Keratinocyte (primary cell): ENCODE measurements around the gene RFTN1. TPM values are rescaled to one million over a fixed set of nuclear protein-coding genes. Genes with fewer than 3 reads are reported as not detected.

Source experiments
- DNase-seq: peaks from one replicate; pipeline ENCODE4 v3.0.0-alpha.2; 2011; ENCODE audit warnings: low read depth, missing footprints, low spot score
- FAIRE-seq: peaks from 2 replicates; lab custom pipeline; 2011; peaks lifted over from hg19 to GRCh38; lab: Jason Lieb, UNC
- H2AFZ ChIP-seq: 2 replicates; pipeline ENCODE4 v1.6.0; 2012; ENCODE audit warnings: low read length, control low read depth, inconsistent platforms; ENCODE audit not compliant: control insufficient read depth
- H3K27ac ChIP-seq: 2 replicates; pipeline ENCODE4 v1.5.1; 2011; ENCODE audit warnings: low read length; ENCODE audit not compliant: control insufficient read depth, insufficient read depth
- H3K27me3 ChIP-seq: 3 replicates; pipeline ENCODE4 v1.6.0; 2011; ENCODE audit warnings: low read length; ENCODE audit not compliant: control insufficient read depth, insufficient read depth; ENCODE audit errors: extremely low read depth
- H3K36me3 ChIP-seq, 2 experiments: 2 replicates in 1 of 2; 3 replicates in 1 of 2; pipeline ENCODE4 v1.5.1; 2011; ENCODE audit warnings: low read length in 2 of 2, mild to moderate bottlenecking in 1 of 2; ENCODE audit not compliant: control insufficient read depth in 2 of 2, insufficient read depth in 2 of 2; ENCODE audit errors: extremely low read depth in 1 of 2
- H3K4me1 ChIP-seq: 3 replicates; pipeline ENCODE4 v1.5.1; 2011; ENCODE audit warnings: low read length; ENCODE audit not compliant: control insufficient read depth, insufficient read depth; ENCODE audit errors: extremely low read depth
- H3K4me2 ChIP-seq: 3 replicates; pipeline ENCODE4 v1.6.0; 2011; ENCODE audit warnings: low read depth, low read length; ENCODE audit not compliant: control insufficient read depth, insufficient read depth; ENCODE audit errors: extremely low read depth
- H3K4me3 ChIP-seq, 3 experiments: fragments of 200-600 bp in 1 of 3; sonication (generic) in 1 of 3; 2 replicates in 2 of 3; 3 replicates in 1 of 3; pipeline ENCODE4 v1.5.1; 2011 to 2016; ENCODE audit warnings: low read length in 3 of 3, mild to moderate bottlenecking in 3 of 3, control low read depth in 2 of 3, inconsistent platforms in 1 of 3, low read depth in 1 of 3, mixed read lengths in 1 of 3, mixed run types in 1 of 3, moderate library complexity in 1 of 3; ENCODE audit not compliant: control insufficient read depth in 2 of 3, insufficient read depth in 2 of 3; ENCODE audit errors: extremely low read depth in 1 of 3
- H3K79me2 ChIP-seq: 2 replicates; pipeline ENCODE4 v1.6.0; 2012; ENCODE audit warnings: low read length; ENCODE audit not compliant: control insufficient read depth, insufficient read depth
- H3K9ac ChIP-seq: 3 replicates; pipeline ENCODE4 v1.6.0; 2011; ENCODE audit warnings: low read length; ENCODE audit not compliant: control insufficient read depth, insufficient read depth; ENCODE audit errors: extremely low read depth
- H3K9me1 ChIP-seq: 3 replicates; pipeline ENCODE4 v1.6.0; 2011; ENCODE audit warnings: low read length; ENCODE audit not compliant: control insufficient read depth, insufficient read depth; ENCODE audit errors: extremely low read depth
- H3K9me3 ChIP-seq: 2 replicates; pipeline ENCODE4 v1.5.1; 2012; ENCODE audit warnings: low read depth, low read length; ENCODE audit not compliant: control insufficient read depth
- H4K20me1 ChIP-seq: 3 replicates; pipeline ENCODE4 v1.6.0; 2011; ENCODE audit warnings: low read length; ENCODE audit not compliant: control insufficient read depth, insufficient read depth; ENCODE audit errors: extremely low read depth
- CTCF ChIP-seq, 3 experiments: IDR thresholded peaks in 1 of 3; conservative IDR thresholded peaks in 1 of 3; optimal IDR thresholded peaks in 1 of 3; 2 replicates in 2 of 3; 3 replicates in 1 of 3; pipeline versions ENCODE3 to v1.5.1; 2011; ENCODE audit warnings: low read length in 3 of 3, mild to moderate bottlenecking in 3 of 3, moderate library complexity in 2 of 3, control low read depth in 1 of 3, inconsistent platforms in 1 of 3; ENCODE audit not compliant: insufficient read depth in 2 of 3; ENCODE audit errors: extremely low read depth in 1 of 3
- EZH2 ChIP-seq: IDR thresholded peaks from one replicate; pipeline ENCODE4 v1.6.1; 2012; ENCODE audit warnings: inconsistent platforms, mild to moderate bottlenecking, low read length, moderate library complexity
- dilution Hi-C: fragments of 300-500 bp; cut with MboI; formaldehyde crosslinking; loops from one replicate; pipeline ENCODE4 v1.7.0; 2020; ENCODE audit warnings: low sequenced_read_pairs; ENCODE audit not compliant: extremely low pct_ligation_motif_present
- polyA plus RNA-seq, 5 experiments: library from polyadenylated mRNA; depleted of rRNA in 3 of 5; stranded (reverse) in 3 of 5; stranded (forward) in 1 of 5; unstranded in 1 of 5; fragments of >200 nt; gene quantifications; 1 replicate in 1 of 5; 2 replicates in 3 of 5; 3 replicates in 1 of 5; pipeline versions ENCODE4 v1.2.1 to v1.2.3, GENCODE V29; 2011 to 2012; ENCODE audit warnings: missing spikeins in 2 of 5, low read depth in 1 of 5, low replicate concordance in 1 of 5

RFTN1 gene
- polyA plus RNA-seq, 1 donor (not counting 4 experiments of a cell fraction or from before 2014, with no cell fraction given), result 18.0 TPM

GRCh38 chr3:16407366-16407765 lies 106.1 kb downstream of the RFTN1 start:
- H2AFZ ChIP-seq, result no peak overlapping the region
- peaks cover 5% of the 10 kb centered on the region for H3K4me1 ChIP-seq
- dilution Hi-C loops, result no loop called here
- no peaks in the 10 kb centered on the region for H3K27me3 ChIP-seq
- H3K4me3 ChIP-seq, result no peak overlapping the region
- no peaks in the 10 kb centered on the region for H4K20me1 ChIP-seq
- H3K79me2 ChIP-seq, result no peaks in the 10 kb centered on the region
- H3K9me3 ChIP-seq, result no peaks in the 10 kb centered on the region
- no peak overlapping the region for H3K9ac ChIP-seq
- FAIRE-seq, result no peak
- no peak overlapping the region for H3K27ac ChIP-seq
- H3K36me3 ChIP-seq, result peaks cover 0 to 5% of the 10 kb centered on the region in 2 experiments
- no peak overlapping the region for H3K4me2 ChIP-seq
- DNase-seq, result no peak
- H3K9me1 ChIP-seq, result no peaks in the 10 kb centered on the region
- TF ChIP-seq EZH2 (no peak), CTCF (optimal IDR thresholded peaks at IDR 0.05 in 1 of 3, IDR thresholded peaks at IDR 0.05 in 1 of 3, conservative IDR thresholded peaks at IDR 0.05 in 1 of 3; ENCODE audit: extremely low read depth in 1 of 3, insufficient read depth in 2 of 3, low read length in 3 of 3) (no peak)

GRCh38 chr3:16406579-16406978 lies 106.9 kb downstream of the RFTN1 start:
- H3K4me3 ChIP-seq, result no peak overlapping the region
- dilution Hi-C loops, result no loop called here
- no peak for FAIRE-seq
- no peaks in the 10 kb centered on the region for H3K9me3 ChIP-seq
- no peak overlapping the region for H3K27ac ChIP-seq
- H3K79me2 ChIP-seq, result no peaks in the 10 kb centered on the region
- peaks cover 0 to 5% of the 10 kb centered on the region in 2 experiments for H3K36me3 ChIP-seq
- H4K20me1 ChIP-seq, result no peaks in the 10 kb centered on the region
- H3K4me2 ChIP-seq, result no peak overlapping the region
- DNase-seq, result no peak
- TF ChIP-seq EZH2, result no peak
- TF ChIP-seq CTCF (optimal IDR thresholded peaks at IDR 0.05 in 1 of 3, IDR thresholded peaks at IDR 0.05 in 1 of 3, conservative IDR thresholded peaks at IDR 0.05 in 1 of 3; ENCODE audit: extremely low read depth in 1 of 3, insufficient read depth in 2 of 3, low read length in 3 of 3), result no peak
- H3K27me3 ChIP-seq, result no peaks in the 10 kb centered on the region
- H3K4me1 ChIP-seq, result peaks cover 7% of the 10 kb centered on the region
- H3K9me1 ChIP-seq, result no peaks in the 10 kb centered on the region
- H3K9ac ChIP-seq, result no peak overlapping the region
- H2AFZ ChIP-seq, result no peak overlapping the region
